HUES64 (cell line): ENCODE measurements around the gene ZNF248. TPM values are rescaled to one million over a fixed set of nuclear protein-coding genes. Genes with fewer than 3 reads are reported as not detected.

Source experiments
- H3K27ac ChIP-seq: 2 replicates; pipeline ENCODE4 v1.7.0; 2013; ENCODE audit warnings: low read depth, low read length, inconsistent platforms
- H3K27me3 ChIP-seq: 2 replicates; pipeline ENCODE4 v1.6.1; 2013; ENCODE audit warnings: mild to moderate bottlenecking, low read length; ENCODE audit not compliant: insufficient read depth
- H3K36me3 ChIP-seq: 2 replicates; pipeline ENCODE4 v1.6.1; 2013; ENCODE audit warnings: mild to moderate bottlenecking, low read length; ENCODE audit not compliant: insufficient read depth
- H3K4me1 ChIP-seq: 2 replicates; pipeline ENCODE4 v1.6.1; 2013; ENCODE audit warnings: mild to moderate bottlenecking, low read length, moderate library complexity; ENCODE audit not compliant: insufficient read depth
- H3K4me3 ChIP-seq: 2 replicates; pipeline ENCODE4 v1.5.1; 2013; ENCODE audit warnings: mild to moderate bottlenecking, low read length, moderate library complexity
- H3K9ac ChIP-seq: 2 replicates; pipeline ENCODE4 v1.6.1; 2013; ENCODE audit warnings: mild to moderate bottlenecking, low read depth, low read length
- H3K9me3 ChIP-seq: 2 replicates; pipeline ENCODE4 v1.6.1; 2013; ENCODE audit warnings: low read depth, low read length; ENCODE audit not compliant: insufficient read depth
- WGBS: fragments of 150-250, 120-280 bp; methylation state at CpG from one replicate; pipeline ENCODE4 v1.1.7; 2013; ENCODE audit warnings: missing lambda C conversion rate; 5-methylcytosine and 5-hydroxymethylcytosine counted together
- polyA plus RNA-seq, 2 experiments: library from polyadenylated mRNA; stranded (reverse); fragments of 50-300 nt; gene quantifications; one replicate each; pipeline ENCODE4 v1.2.3, GENCODE V29; 2013

Gene ZNF248
- polyA plus RNA-seq (2013, experiment 1 of 2) = 6.2 TPM
- 7.6 TPM for polyA plus RNA-seq (2013, experiment 2 of 2)

DNA sequence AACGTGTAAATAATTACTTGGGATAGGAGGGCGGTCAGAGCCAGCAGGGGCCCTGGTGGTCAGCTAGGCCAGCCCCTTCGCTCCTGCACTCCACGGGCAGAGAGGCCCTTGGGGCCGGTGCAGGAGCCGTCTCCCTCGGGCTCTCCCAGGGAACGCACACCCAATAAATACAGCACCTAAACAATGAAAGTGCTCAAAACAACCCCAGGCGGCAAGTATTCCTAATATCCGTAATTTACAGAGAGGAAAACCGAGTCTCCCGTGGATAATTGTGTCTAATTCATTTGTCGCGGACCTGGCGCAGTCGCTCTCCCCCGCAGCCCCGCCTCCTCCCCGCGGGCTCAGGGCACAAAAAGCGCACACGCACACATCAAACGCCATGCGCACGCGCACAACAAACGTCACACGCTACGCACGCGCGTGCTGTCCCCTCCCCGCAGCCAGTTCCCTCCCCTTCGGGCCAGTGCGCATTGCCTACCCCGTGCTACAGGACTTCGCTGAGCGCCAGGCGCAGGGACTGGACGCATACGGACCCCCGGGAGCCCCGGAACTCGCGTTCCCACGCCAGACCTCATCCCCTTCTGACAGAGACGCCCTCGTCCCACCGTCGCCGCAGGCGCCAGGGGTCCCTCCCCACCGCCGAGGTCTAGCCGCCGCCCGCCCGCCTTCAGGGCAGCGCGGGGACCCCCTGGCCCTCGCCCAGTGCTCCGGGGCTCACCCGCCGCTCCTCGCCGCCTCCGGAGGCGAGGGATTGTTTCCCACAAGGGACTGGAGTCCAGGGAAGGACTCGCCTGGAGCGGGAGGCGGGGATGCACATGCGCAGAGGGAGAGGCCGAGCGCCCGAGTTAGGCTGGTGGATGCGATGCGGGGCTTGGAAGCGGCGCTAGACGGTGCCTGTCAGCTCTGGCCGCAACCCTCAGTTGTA is at the start of gene ZNF248:
Gene ZNF248 (minus strand): TSS at position 324 of the 925 bp plus-strand sequence. CDS start 1,300 bp downstream, outside the sequence.
- Histone ChIP-seq H3K9me3 (peaks cover 30% of the 10 kb centered on the region), H3K4me3 (peak within 1 kb of the TSS; percentile 93), H3K27ac (peak within 1 kb of the TSS; percentile 94), H3K9ac (peak within 1 kb of the TSS; percentile 88), H3K36me3 (0 out of 2 replicates have a peak, but pooled peaks cover 3% of the 10 kb centered on the region), H3K27me3 (peaks cover 5% of the 10 kb centered on the region; the same call in 1 of the 2 replicates), H3K4me1 (peaks cover 4% of the 10 kb centered on the region; the same call in 1 of the 2 replicates)
- WGBS = 51% methylated on average over 81 of the region's 81 CpGs

DNA sequence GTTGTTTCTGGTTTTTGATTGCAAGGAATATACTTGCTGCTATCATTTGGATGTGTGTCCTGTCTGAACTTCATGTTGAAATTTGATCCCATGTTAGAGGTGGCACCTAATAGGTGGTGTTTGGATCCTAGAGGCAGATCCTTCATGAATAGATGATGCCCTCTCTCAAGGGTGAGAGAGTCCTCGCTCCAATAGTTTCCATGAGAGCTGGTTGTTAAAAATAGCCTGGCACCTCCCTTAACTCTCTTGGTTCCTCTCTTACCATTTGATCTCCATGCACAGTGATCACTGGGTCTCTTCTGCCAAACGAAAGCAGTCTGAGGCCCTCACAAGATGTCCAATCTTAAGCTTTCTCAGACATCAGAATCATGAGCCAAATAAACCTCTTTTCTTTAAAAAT is 49.0 kb upstream of the ZNF248 start:
- Histone ChIP-seq H3K27ac (no peak overlapping the region), H3K4me3 (no peak overlapping the region), H3K4me1 (no peaks in the 10 kb centered on the region), H3K9me3 (peaks cover 73% of the 10 kb centered on the region), H3K9ac (no peak overlapping the region), H3K36me3 (no peaks in the 10 kb centered on the region), H3K27me3 (no peaks in the 10 kb centered on the region)
- whole genome bisulfite sequencing = 45% methylated on average over 2 of the region's 2 CpGs

DNA sequence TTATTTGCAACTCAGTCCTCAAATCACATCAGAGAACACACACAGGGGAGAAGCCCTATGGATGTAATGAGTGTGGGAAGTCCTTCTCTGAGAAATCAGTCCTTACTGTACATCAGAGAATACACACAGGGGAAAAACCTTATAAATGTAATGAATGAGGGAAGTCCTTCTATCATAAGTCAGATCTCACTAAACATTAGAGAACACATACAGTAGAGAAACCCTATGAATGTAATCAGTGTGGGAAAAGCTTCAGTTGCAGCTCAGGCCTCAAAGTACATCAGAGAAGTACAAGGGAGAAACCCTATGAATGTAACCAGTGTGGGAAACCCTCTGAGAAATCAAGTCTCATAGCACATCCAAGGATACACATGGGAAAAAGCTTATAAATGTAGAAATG is 39.0 kb upstream of the ZNF248 start:
- peaks cover 50% of the 10 kb centered on the region for H3K9me3 ChIP-seq
- no peak overlapping the region for H3K9ac ChIP-seq
- no peaks in the 10 kb centered on the region for H3K36me3 ChIP-seq
- H3K4me1 ChIP-seq = no peaks in the 10 kb centered on the region
- 0 out of 2 replicates have a peak overlapping the region, but pooled peaks have one; percentile 10 for H3K4me3 ChIP-seq
- no peaks in the 10 kb centered on the region for H3K27me3 ChIP-seq
- no peak overlapping the region for H3K27ac ChIP-seq

DNA sequence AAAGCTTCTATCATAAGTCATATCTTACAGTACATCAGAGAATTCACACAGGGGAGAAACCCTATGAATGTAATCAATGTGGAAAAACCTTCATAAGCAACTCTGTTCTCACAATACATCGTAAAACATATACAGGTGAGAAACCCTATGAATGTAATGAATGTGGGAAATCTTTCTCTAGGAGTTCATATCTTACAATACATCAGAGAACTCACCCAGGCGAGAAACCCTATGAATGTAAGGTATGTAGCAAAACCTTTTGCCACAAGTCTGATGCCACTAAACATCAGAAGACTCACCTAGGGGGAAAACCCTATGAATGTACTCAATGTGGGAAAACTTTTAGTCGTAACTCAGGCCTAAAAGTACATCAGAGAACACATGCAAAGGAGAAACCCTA is 38.3 kb upstream of the ZNF248 start:
- Histone ChIP-seq H3K27ac (no peak overlapping the region), H3K4me3 (no peak overlapping the region), H3K9me3 (peaks cover 57% of the 10 kb centered on the region), H3K9ac (no peak overlapping the region), H3K4me1 (no peaks in the 10 kb centered on the region), H3K27me3 (no peaks in the 10 kb centered on the region), H3K36me3 (no peaks in the 10 kb centered on the region)
- 67% methylated on average over 1 of the region's 3 CpGs for WGBS

DNA sequence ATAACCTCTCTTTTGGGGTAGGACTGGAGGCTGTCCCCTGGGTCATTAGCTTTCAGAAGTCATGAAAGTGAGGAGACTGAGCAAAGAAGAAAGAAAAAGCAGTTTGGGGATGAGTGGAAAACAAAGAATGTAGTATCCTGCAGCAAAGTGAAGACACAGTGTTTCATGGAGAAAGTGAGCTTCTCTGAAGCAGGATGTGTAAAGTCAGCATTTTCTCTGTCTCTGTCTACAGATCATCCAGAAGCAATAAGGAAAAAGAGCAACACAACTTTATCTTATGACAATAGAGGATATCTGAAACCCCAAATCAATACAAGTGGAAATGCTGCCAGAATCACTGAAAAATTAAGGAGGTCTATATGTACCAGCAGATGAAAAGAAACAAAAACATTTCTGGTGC is 28.4 kb upstream of the ZNF248 start:
- H3K27me3 ChIP-seq = no peaks in the 10 kb centered on the region
- no peak overlapping the region for H3K9ac ChIP-seq
- H3K36me3 ChIP-seq = no peaks in the 10 kb centered on the region
- H3K27ac ChIP-seq = no peak overlapping the region
- H3K4me1 ChIP-seq = no peaks in the 10 kb centered on the region
- H3K9me3 ChIP-seq = peaks cover 91% of the 10 kb centered on the region
- no peak overlapping the region for H3K4me3 ChIP-seq

DNA sequence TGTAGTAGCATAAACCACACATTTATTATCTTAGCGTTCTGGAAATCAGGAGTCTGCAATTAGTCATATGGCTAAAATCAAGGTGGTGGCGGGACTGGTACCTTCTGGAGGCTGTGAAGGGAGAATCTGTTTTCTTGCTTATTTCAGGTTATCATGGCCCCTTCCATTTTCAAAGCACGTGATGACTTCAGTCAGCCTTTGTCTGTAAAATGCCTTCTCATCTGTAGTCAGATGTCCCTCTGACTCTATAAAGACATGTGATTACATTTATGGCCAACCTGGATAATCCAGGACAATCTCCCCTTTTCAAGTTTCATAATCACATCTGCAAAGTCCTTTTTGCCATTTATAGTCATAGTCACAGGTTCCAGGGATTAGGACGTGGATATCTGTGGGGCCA is 15.5 kb upstream of the ZNF248 start:
- Histone ChIP-seq H3K27me3 (no peaks in the 10 kb centered on the region), H3K36me3 (no peaks in the 10 kb centered on the region), H3K9ac (no peak overlapping the region), H3K4me1 (no peaks in the 10 kb centered on the region), H3K27ac (no peak overlapping the region), H3K9me3 (peaks cover 84% of the 10 kb centered on the region), H3K4me3 (no peak overlapping the region)
- 75% methylated on average over 3 of the region's 4 CpGs for WGBS

DNA sequence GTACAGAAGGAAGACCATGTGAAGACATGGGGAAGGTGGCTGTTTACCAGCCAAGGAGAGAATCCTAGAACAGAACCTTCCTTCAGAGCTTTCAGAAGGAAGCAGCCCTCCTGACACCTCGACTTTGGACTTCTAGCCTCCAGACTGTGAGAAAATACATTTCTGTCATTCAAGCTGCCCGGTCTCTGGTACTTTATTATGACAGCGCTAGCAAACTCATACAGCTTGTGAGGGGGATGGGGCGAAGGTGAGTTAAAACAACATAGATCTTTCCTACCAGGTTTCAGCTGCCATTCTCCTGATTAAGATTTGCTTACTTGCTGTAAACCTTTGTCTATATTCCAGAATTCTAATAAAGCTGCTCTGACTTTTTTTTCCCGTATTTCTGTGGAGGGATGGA is 14.9 kb upstream of the ZNF248 start:
- no peaks in the 10 kb centered on the region for H3K36me3 ChIP-seq
- H3K4me1 ChIP-seq = no peaks in the 10 kb centered on the region
- no peak overlapping the region for H3K4me3 ChIP-seq
- H3K9ac ChIP-seq = no peak overlapping the region
- H3K27me3 ChIP-seq = no peaks in the 10 kb centered on the region
- peaks cover 83% of the 10 kb centered on the region for H3K9me3 ChIP-seq
- H3K27ac ChIP-seq = no peak overlapping the region
- 70% methylated on average over 5 of the region's 5 CpGs for WGBS

DNA sequence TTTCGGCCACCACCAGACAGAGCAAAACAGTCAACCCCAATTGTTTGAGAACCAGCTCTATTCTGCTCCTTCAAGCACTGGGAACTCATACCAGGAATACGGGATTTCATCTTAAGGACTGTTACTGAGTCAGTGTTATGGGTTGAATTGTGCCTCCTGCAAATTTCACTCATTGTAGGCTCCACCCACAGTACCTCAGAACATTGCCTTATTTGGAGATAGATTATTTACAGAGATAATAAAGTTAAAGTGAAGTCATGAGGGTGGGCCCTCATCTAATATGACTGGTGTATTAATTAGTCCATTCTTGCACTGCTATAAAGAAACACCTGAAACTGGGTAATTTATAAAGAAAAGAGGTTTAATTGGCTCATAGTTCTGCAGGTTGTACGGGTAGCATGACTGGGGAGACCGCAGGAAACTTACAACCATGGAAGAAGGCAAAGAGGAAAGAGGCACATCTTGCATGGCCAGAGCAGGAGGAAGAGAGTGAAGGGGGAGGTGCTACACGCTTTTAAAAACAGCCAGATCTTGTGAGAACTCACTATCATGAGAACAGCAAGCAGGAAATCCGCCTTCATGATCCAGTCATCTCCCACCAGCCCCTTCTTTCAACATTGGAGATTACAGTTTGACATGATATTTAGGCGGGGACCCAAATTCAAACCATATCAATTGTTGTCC is 14.3 kb upstream of the ZNF248 start:
- no peak overlapping the region for H3K4me3 ChIP-seq
- no peaks in the 10 kb centered on the region for H3K36me3 ChIP-seq
- H3K27ac ChIP-seq = no peak overlapping the region
- peaks cover 87% of the 10 kb centered on the region for H3K9me3 ChIP-seq
- no peak overlapping the region for H3K9ac ChIP-seq
- 57% methylated on average over 5 of the region's 7 CpGs for WGBS
- no peaks in the 10 kb centered on the region for H3K4me1 ChIP-seq
- H3K27me3 ChIP-seq = no peaks in the 10 kb centered on the region

DNA sequence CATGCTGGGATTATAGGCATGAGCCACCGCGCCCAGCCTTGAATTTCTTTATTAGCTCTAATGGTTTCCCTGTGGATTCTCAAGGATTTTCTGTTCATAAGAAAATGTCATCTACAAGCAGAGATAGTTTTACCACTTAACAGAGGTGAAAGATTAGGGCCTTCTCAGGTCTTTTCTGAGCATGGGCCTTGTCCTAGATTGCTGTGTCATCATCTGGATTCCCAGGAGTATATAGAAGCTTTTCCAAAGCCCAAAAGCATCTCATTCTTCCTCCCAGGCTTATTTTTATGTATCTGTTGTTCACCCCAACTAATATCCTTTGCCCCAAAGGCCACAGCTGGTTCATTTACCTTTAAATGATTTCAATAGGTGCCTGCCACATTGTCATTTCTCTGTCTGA is 13.7 kb upstream of the ZNF248 start:
- H3K9me3 ChIP-seq = peaks cover 87% of the 10 kb centered on the region
- H3K27ac ChIP-seq = no peak overlapping the region
- H3K9ac ChIP-seq = no peak overlapping the region
- 50% methylated on average over 2 of the region's 2 CpGs for WGBS
- no peak overlapping the region for H3K4me3 ChIP-seq
- no peaks in the 10 kb centered on the region for H3K27me3 ChIP-seq
- H3K4me1 ChIP-seq = no peaks in the 10 kb centered on the region
- H3K36me3 ChIP-seq = no peaks in the 10 kb centered on the region

DNA sequence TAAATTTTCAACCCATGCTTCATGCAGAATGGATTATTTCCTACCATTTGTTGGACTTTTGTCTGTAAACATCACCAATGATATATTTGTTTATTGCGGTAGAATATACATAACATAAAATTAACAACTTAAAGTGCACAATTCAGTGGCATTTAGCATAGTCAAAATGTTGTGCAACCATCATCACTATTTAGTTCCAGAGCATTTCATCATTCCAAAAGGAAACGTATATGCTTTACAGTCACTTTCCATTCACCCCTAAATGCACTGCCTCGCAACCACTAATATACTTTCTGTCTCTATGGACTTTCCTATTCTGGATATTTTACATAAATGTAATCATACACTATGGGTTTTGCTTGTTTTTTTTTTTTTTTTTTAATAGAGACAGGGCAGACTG is 11.4 kb upstream of the ZNF248 start:
- 91% methylated on average over 3 of the region's 3 CpGs for WGBS
- Histone ChIP-seq H3K9ac (no peak overlapping the region), H3K9me3 (peaks cover 87% of the 10 kb centered on the region), H3K4me3 (no peak overlapping the region), H3K4me1 (no peaks in the 10 kb centered on the region), H3K27me3 (no peaks in the 10 kb centered on the region), H3K27ac (no peak overlapping the region), H3K36me3 (no peaks in the 10 kb centered on the region)
